GM12873 (cell line): Measurements from ENCODE around the gene TMEM30B.
A peak's percentile ranks its signal among the peaks of the same experiment; 100 is the strongest.

Source experiments
- TF ChIP-seq, protein P1 (sequence below): IDR thresholded peaks from 2 replicates; pipeline ENCODE4 v1.5.1; 2012; ENCODE audit warnings: low read depth, mild to moderate bottlenecking, moderate library complexity, low read length, control low read depth; ENCODE audit not compliant: insufficient read depth; ENCODE audit errors: missing control alignments

TMEM30B gene

DNA sequence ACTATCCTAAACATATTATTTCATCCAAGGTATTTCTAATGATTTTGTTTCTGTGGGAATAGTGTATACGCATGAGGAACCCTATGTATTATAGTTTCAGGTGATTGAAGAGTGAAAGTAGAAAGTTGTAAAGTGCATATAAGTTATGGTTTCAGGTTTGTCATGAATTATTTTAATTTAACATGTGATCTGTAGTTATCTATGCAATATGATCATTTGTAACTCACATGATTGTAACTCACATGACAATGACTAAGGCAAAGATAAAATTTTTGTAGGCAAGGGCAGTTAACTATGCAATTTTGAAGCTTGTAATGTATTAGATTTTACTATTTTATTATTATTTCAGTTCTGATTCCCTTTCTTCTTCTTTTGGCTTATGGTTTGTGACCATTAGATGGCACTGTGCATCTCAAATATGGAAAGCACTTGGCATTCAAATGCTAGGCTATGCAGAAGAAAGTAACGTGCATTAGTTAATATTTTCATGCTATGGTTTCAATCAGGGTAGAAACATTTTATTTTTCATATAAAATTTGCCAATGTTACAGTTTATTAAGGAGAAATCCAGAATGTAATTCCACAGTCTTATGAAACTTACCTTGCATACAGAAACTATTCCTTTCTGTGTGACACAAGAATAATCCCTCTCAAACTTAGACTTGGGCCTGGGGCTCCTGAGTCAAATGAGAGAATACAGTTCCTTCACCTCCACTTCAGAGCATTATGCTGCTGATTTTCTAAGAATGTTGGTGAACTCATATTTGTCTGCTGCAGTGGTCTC is 15.8 kb upstream of the TMEM30B start:
- TF ChIP-seq, protein P1, sequence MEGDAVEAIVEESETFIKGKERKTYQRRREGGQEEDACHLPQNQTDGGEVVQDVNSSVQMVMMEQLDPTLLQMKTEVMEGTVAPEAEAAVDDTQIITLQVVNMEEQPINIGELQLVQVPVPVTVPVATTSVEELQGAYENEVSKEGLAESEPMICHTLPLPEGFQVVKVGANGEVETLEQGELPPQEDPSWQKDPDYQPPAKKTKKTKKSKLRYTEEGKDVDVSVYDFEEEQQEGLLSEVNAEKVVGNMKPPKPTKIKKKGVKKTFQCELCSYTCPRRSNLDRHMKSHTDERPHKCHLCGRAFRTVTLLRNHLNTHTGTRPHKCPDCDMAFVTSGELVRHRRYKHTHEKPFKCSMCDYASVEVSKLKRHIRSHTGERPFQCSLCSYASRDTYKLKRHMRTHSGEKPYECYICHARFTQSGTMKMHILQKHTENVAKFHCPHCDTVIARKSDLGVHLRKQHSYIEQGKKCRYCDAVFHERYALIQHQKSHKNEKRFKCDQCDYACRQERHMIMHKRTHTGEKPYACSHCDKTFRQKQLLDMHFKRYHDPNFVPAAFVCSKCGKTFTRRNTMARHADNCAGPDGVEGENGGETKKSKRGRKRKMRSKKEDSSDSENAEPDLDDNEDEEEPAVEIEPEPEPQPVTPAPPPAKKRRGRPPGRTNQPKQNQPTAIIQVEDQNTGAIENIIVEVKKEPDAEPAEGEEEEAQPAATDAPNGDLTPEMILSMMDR, result peak; percentile 54

GRCh38 chr14:61296151-61296550 is 15.0 kb upstream of the TMEM30B start:
- TF ChIP-seq, protein P1, result no peak

DNA sequence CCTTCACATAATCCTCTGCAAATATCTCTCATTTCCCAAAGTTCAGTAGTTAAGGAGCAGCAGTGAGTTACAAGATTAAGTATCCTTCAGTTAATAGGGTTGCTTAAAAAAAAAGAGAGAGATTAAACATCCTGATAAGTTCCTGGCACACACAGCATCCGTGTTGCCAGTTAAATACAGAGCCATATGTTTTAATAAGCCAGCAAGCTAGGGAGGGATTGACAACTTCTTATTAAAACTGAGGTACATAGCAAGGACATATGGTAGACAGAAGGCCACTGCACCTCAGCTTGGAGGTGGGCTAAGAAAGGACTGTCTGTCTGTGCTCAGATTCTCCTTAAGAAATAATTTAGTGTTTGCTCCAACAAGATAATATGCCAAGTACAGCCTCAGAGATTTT is 9.6 kb upstream of the TMEM30B start:
- TF ChIP-seq, protein P1, result no peak

DNA sequence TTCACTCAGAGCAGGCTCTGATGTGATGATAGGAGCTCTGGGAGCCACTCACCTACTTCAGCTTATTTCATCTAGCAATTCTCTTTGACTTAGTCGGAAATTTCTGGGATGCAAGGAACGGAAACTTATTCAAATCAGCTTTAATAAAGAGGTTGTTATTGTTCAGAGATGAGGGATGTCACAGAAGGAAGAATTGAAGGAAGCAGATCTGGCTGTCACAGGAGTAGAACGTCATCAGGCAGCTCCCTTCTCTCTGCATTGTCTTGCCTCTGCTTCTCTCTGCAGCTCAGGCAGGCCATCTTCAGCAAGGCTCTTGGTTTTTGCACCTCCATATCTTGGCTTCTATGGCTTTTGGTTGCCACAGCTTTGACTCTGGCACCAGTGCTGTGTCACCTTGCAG is 7.6 kb upstream of the TMEM30B start:
- TF ChIP-seq, protein P1, result no peak

GRCh38 chr14:61288228-61288627 is 7.1 kb upstream of the TMEM30B start:
- TF ChIP-seq, protein P1, result no peak

DNA sequence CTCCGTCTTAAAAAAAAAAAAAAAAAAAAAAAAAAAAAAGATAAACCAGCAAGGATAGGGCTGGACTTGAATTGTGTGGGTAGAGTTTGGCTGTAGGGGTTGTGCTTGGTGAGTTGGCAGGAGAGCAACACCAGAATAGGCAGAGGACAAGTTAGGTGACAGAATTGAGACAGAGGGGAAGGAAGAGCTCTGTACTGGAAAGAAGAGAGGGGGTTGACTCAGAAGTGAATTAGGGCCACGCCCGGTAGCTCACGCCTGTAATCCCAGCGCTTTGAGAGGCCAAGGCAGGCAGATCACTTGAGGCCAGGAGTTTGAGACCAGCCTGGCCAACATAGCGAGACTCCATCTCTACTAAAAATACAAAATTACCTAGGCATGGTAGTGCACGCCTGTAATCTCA is 6.1 kb upstream of the TMEM30B start:
- TF ChIP-seq, protein P1, result no peak

DNA sequence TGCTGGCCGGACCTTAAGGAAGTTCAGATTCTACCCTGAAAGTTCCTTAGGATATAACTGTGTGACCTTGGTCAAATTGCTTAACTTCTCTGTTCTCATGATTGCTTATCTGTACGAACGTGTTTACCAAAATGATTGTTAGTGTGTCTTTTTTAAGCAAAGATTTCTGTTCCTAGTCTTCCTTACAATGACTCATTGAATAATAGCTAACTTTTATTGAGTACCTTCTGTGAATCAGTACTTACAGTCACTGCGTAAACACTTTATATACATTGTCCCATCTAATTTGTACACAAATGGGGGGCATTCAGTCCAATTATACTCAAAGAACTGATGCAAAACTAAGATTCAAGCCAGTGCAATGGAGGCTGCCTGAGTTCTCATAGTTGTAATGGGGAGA is 4.2 kb upstream of the TMEM30B start:
- TF ChIP-seq, protein P1, result no peak
